Thyroid gland (tissue), 4 donors: ENCODE results near the gene SYT17. TPM values are rescaled to one million over a fixed set of nuclear protein-coding genes. Genes with fewer than 3 reads are reported as not detected.

Source experiments
- DNase-seq, 2 donors: peaks; one replicate each; pipeline ENCODE4 v3.0.0-alpha.2; 2019
- H3K27ac ChIP-seq, 3 donors: fragments of 200-600 bp; sonication (generic); 1 replicate in 2 of 3; 2 replicates in 1 of 3; pipeline ENCODE4 v1.5.1; 2016 to 2019; ENCODE audit warnings: mild to moderate bottlenecking in 1 of 3, moderate library complexity in 1 of 3
- H3K27me3 ChIP-seq: fragments of 200-600 bp; sonication (generic); one replicate; pipeline ENCODE4 v1.5.1; 2019
- H3K36me3 ChIP-seq, 2 donors: fragments of 200-600 bp; sonication (generic); one replicate each; pipeline ENCODE4 v1.5.1; 2016 to 2019
- H3K4me1 ChIP-seq, 2 donors: fragments of 200-600 bp; sonication (generic); one replicate each; pipeline ENCODE4 v1.5.1; 2017 to 2019
- H3K4me3 ChIP-seq, 3 donors: fragments of 200-600 bp; sonication (generic); replicated peaks in 1 of 3; 1 replicate in 2 of 3; 2 replicates in 1 of 3; pipeline ENCODE4 v1.5.1; 2016; ENCODE audit warnings: mild to moderate bottlenecking in 1 of 3
- H3K9me3 ChIP-seq: fragments of 200-600 bp; sonication (generic); one replicate; pipeline ENCODE4 v1.5.1; 2017
- POLR2A ChIP-seq, 2 donors: fragments of 450-650 bp; IDR thresholded peaks; one replicate each; pipeline ENCODE4 v1.6.1; 2017; ENCODE audit warnings: antibody characterized with exemption in 2 of 2, mild to moderate bottlenecking in 2 of 2, moderate library complexity in 1 of 2
- WGBS, 2 donors: methylation state at CpG; one replicate each; pipeline ENCODE4 v1.1.5; 2017; 5-methylcytosine and 5-hydroxymethylcytosine counted together
- intact Hi-C: fragments of 100-400 bp; cut with DNase I; formaldehyde crosslinking; loops from one replicate; pipeline ENCODE4 v1.15.1; 2023
- total RNA-seq, 4 donors: library from RNA; depleted of rRNA; stranded (reverse); fragments of >200 nt; gene quantifications; one replicate each; pipeline ENCODE4 v1.2.3, GENCODE V29; 2016
- TF ChIP-seq, protein P1 (sequence below), 6 experiments: fragments of 200-600 bp in 3 of 6; fragments of 450-650 bp in 3 of 6; sonication (generic) in 3 of 6; IDR thresholded peaks; one replicate each; pipeline ENCODE4 v1.5.1; 2016 to 2019; ENCODE audit warnings: antibody characterized with exemption in 6 of 6, mild to moderate bottlenecking in 2 of 6, inconsistent platforms in 1 of 6, moderate library complexity in 1 of 6

SYT17 gene
- total RNA-seq, 4 donors from 2014 or later, result 2.8 to 17.2 (median 8.6) TPM

DNA sequence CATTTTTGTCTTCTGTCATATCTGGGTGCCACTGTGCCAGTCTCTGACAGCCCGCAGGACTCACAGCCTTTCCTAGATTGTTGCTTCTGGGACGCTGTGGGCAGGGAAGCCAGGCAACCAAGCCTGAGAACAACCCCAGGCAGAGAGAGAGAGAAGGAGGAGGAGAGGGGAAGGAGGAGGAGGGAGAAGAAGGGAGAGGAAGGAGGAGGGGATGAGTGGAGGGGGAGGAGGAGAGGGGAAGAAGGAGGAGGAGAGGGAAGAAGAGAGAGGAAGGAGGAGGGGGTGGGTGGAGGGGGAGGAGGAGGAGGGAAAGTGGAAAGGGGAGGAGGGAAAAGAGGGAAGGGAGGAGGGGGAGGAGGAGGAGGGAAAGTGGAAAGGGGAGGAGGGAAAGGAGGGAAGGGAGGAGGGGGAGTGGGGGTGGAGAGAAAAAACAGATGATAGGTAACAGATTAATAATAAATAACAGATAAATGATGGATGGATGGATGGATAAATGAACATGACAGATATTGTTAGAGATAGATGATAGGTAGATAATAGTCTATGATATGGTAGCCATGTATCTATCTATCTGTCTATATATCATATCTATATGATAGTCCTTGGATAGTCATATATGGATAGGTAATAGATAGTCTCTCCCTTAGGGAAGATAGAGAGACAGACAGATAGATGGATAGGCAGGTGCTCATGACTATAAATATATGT, 146.8 kb downstream of the SYT17 start:
- 63 to 89% methylated on average over 2 of the region's 2 CpGs for WGBS, 2 donors
- no peak overlapping the region for H3K27ac ChIP-seq
- H3K4me1 ChIP-seq, result no peaks in the 10 kb centered on the region
- no peak overlapping the region for H3K4me3 ChIP-seq
- intact Hi-C loops, result no loop called here
- H3K36me3 ChIP-seq, result no peaks in the 10 kb centered on the region
- H3K27me3 ChIP-seq, result no peaks in the 10 kb centered on the region
- H3K9me3 ChIP-seq, result no peaks in the 10 kb centered on the region
- TF ChIP-seq, protein P1, sequence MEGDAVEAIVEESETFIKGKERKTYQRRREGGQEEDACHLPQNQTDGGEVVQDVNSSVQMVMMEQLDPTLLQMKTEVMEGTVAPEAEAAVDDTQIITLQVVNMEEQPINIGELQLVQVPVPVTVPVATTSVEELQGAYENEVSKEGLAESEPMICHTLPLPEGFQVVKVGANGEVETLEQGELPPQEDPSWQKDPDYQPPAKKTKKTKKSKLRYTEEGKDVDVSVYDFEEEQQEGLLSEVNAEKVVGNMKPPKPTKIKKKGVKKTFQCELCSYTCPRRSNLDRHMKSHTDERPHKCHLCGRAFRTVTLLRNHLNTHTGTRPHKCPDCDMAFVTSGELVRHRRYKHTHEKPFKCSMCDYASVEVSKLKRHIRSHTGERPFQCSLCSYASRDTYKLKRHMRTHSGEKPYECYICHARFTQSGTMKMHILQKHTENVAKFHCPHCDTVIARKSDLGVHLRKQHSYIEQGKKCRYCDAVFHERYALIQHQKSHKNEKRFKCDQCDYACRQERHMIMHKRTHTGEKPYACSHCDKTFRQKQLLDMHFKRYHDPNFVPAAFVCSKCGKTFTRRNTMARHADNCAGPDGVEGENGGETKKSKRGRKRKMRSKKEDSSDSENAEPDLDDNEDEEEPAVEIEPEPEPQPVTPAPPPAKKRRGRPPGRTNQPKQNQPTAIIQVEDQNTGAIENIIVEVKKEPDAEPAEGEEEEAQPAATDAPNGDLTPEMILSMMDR (IDR thresholded peaks at IDR 0.05), result no peak
- no peak for TF ChIP-seq POLR2A (IDR thresholded peaks at IDR 0.05)
- DNase-seq, result no peak

GRCh38 chr16:19315889-19316433, 147.9 kb downstream of the SYT17 start:
- no peaks in the 10 kb centered on the region for H3K36me3 ChIP-seq
- WGBS, 2 donors, result 81 to 85% methylated on average over 5 of the region's 5 CpGs
- intact Hi-C loops, result no loop called here

DNA sequence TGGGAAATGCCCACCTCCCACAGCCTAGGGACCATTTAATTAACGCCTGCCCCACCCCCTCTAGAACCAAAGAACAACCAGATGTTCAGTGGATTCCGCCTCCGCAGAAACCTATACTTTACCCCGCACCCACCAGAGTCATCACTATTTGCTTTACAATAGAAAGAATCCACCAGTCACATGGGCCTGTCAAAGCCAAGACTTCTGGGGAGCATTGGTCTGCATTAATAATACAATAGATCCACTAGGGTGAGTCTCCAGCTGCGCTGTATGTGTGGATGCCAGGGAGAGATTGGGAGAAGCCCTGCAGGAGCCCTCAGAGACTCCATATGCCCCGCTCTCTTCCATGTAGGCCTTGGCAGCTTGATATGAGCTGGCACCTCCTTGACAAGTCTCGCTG, 148.8 kb downstream of the SYT17 start:
- 62 to 68% methylated on average over 7 of the region's 7 CpGs for WGBS, 2 donors
- no peak for DNase-seq
- Histone ChIP-seq H3K9me3 (no peaks in the 10 kb centered on the region), H3K4me1 (no peaks in the 10 kb centered on the region), H3K27ac (no peak overlapping the region), H3K36me3 (no peaks in the 10 kb centered on the region), H3K27me3 (no peaks in the 10 kb centered on the region), H3K4me3 (no peak overlapping the region)
- TF ChIP-seq, protein P1 (IDR thresholded peaks at IDR 0.05), result no peak
- no peak for TF ChIP-seq POLR2A (IDR thresholded peaks at IDR 0.05)
- intact Hi-C loops, result no loop called here

More at GRCh38 chr16:19315889-19316433, 147.9 kb downstream of the SYT17 start:
- Histone ChIP-seq H3K27ac (no peak overlapping the region), H3K9me3 (no peaks in the 10 kb centered on the region), H3K27me3 (no peaks in the 10 kb centered on the region), H3K4me3 (no peak overlapping the region), H3K4me1 (no peaks in the 10 kb centered on the region)
- TF ChIP-seq, protein P1 (IDR thresholded peaks at IDR 0.05), result no peak
- no peak for TF ChIP-seq POLR2A (IDR thresholded peaks at IDR 0.05)
- DNase-seq, result no peak

Other genes starting within 250 kb of the SYT17 start
- 100 to 1,000 TPM; 106 to 156 (median 125) TPM for gene SMG1, start 241.8 kb upstream of the SYT17 start, total RNA-seq
- under 1 TPM in 3 of 4 donors, not detected in 1; 0.11 to 0.94 (median 0.50) TPM for gene TMC7, start 184.3 kb upstream of the SYT17 start, total RNA-seq
- 10 to 100 TPM; 26.4 to 41.9 (median 38.4) TPM for gene COQ7, start 100.6 kb upstream of the SYT17 start, total RNA-seq
- gene ITPRIPL2, start 54.3 kb upstream of the SYT17 start, total RNA-seq, result 10 to 100 TPM; 34.2 to 47.0 (median 39.7) TPM
- gene CLEC19A, start 117.5 kb downstream of the SYT17 start, total RNA-seq, result not detected
- gene TMC5, start 249.6 kb downstream of the SYT17 start, total RNA-seq, result 1 to 10 TPM in 3 of 4 donors, under 1 TPM in 1; 0.29 to 4.0 (median 1.4) TPM